GM21381 (cell line): ENCODE measurements around the gene ZC3H6.
"Not testable (repeated sequence)": the region's sequence is repeated elsewhere in the genome, so short reads cannot be mapped to it uniquely, and the experiment has no call there.

Source experiments
- ATAC-seq: cut with Tn5 transposase; IDR thresholded peaks from one replicate; pipeline ENCODE4 v1.9.1; 2021; ENCODE audit warnings: mild to moderate bottlenecking, moderate library complexity; ENCODE audit not compliant: unreplicated experiment

ZC3H6 gene

GRCh38 chr2:112275887-112276773 is 733 bp downstream of the ZC3H6 start:
- peak; percentile 42 for ATAC-seq

GRCh38 chr2:112276954-112277353 is 1.6 kb downstream of the ZC3H6 start:
- ATAC-seq: no peak

GRCh38 chr2:112277596-112278220 is 2.3 kb downstream of the ZC3H6 start:
- ATAC-seq: no peak

GRCh38 chr2:112282066-112282465 is 6.7 kb downstream of the ZC3H6 start:
- not testable (repeated sequence) for ATAC-seq

GRCh38 chr2:112283535-112283934 is 8.1 kb downstream of the ZC3H6 start:
- ATAC-seq: not testable (repeated sequence)

GRCh38 chr2:112290088-112290487 is 14.7 kb downstream of the ZC3H6 start:
- no peak for ATAC-seq

- ATAC-seq: no peak
Measured at GRCh38 chr2:112290648-112291047, 15.3 kb downstream of the ZC3H6 start.

GRCh38 chr2:112293636-112294401 is 18.4 kb downstream of the ZC3H6 start:
- ATAC-seq: no peak

GRCh38 chr2:112295407-112296078 is 20.1 kb downstream of the ZC3H6 start:
- no peak for ATAC-seq

GRCh38 chr2:112296407-112296806 is 21.0 kb downstream of the ZC3H6 start:
- ATAC-seq: no peak

GRCh38 chr2:112301171-112301584 is 25.8 kb downstream of the ZC3H6 start:
- no peak for ATAC-seq

- no peak for ATAC-seq
Measured at GRCh38 chr2:112301973-112302372, 26.6 kb downstream of the ZC3H6 start.

GRCh38 chr2:112304298-112304941 is 29.0 kb downstream of the ZC3H6 start:
- no peak for ATAC-seq

GRCh38 chr2:112305132-112305531 is 29.7 kb downstream of the ZC3H6 start:
- no peak for ATAC-seq

GRCh38 chr2:112310906-112311305 is 35.5 kb downstream of the ZC3H6 start:
- no peak for ATAC-seq

- ATAC-seq: no peak
Measured at GRCh38 chr2:112311932-112312331, 36.5 kb downstream of the ZC3H6 start.

GRCh38 chr2:112312821-112313220 is 37.4 kb downstream of the ZC3H6 start:
- ATAC-seq: no peak

GRCh38 chr2:112314856-112315255 is 39.5 kb downstream of the ZC3H6 start:
- no peak for ATAC-seq

- ATAC-seq: no peak
Measured at GRCh38 chr2:112317303-112318158, 42.1 kb downstream of the ZC3H6 start.
